WI38 (cell line): ENCODE measurements around the gene DUSP7.

Experiments used
- H3K4me3 ChIP-seq: 2 replicates; pipeline ENCODE4 v1.5.1; 2011; ENCODE audit warnings: low read depth, mild to moderate bottlenecking, control low read depth, low read length
- TF ChIP-seq, protein P1 (sequence below): IDR thresholded peaks from 2 replicates; pipeline ENCODE4 v1.5.1; 2012; ENCODE audit warnings: low read depth, mild to moderate bottlenecking, control low read depth, low read length

The DUSP7 gene

DNA sequence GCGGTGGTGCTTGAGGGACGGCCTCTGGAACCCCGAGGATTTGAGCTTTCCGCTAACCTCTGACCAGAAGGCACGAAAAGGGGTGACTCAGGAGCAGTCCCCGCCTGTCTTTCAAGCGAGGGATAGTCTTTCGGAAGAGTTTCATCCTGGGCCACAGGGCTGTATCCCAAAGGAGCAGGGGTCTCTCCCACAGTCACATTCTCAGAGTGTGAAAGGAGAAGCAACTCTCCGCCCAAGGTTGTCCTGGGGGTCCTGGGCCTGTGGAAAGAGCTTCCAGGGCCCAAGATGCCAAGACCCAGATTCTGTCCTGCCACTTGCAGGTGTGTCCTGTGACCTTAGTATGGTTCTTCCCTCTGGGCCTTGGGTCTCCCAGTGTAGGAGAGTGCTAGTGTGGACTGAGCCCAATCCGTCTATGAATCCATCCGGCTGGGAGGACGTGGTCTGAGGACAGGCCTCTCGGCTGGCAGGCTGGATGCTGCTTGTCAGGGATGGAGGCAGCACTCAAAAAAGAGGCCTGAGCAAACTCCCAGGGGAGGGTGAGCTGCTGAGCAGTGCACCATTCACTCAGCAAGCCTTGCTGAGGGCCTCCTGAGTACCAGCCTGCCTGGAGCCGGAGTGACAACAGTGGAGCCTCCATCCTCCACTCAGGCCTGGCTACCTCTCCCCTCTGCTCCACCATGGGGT, 1.6 kb upstream of the DUSP7 start:
- H3K4me3 ChIP-seq = peak overlapping the region; percentile 57
- TF ChIP-seq, protein P1, sequence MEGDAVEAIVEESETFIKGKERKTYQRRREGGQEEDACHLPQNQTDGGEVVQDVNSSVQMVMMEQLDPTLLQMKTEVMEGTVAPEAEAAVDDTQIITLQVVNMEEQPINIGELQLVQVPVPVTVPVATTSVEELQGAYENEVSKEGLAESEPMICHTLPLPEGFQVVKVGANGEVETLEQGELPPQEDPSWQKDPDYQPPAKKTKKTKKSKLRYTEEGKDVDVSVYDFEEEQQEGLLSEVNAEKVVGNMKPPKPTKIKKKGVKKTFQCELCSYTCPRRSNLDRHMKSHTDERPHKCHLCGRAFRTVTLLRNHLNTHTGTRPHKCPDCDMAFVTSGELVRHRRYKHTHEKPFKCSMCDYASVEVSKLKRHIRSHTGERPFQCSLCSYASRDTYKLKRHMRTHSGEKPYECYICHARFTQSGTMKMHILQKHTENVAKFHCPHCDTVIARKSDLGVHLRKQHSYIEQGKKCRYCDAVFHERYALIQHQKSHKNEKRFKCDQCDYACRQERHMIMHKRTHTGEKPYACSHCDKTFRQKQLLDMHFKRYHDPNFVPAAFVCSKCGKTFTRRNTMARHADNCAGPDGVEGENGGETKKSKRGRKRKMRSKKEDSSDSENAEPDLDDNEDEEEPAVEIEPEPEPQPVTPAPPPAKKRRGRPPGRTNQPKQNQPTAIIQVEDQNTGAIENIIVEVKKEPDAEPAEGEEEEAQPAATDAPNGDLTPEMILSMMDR = no peak

DNA sequence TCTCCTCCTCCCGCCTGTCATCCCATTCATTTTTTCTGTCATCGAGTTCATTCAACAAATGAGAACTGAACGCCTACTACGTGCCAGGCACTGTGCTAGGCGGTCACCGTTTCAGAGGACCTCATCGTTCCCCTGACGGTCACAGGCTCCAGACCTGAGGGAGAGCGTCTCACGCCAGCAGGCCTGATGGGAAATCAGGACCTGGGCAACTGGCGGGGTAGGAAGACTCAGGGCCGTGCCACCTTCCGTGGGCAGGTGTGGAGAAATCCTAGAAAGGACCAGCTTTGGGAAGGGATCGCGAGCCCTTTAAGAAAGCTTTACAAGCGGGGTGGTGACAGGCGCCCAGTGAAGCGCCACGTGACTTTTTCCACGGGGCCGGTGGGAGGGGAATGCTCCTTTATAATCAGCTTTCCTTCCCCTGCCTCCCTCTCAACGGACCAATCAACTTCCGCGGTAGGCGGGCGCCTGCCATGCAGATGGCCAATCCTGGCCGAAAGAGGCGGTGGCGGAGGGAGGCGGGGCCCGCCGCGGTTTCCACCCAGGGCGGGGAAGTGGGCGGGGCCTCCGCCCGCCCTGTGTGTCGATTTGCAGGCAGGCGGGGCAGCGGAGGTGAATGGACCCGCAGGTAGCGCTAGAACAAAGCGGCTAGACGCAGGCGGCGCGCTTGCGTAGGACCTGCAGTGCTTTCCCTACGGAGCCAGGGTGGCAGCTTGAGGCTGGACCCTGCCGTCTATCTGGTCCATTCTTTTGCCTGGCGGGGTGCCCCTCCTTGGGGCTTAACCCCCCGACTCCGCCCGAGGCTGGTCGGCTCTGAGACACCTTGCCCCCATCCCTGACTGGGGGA, 819 bp upstream of the DUSP7 start:
- TF ChIP-seq, protein P1 = no peak
- H3K4me3 ChIP-seq = peak overlapping the region; percentile 68

DNA sequence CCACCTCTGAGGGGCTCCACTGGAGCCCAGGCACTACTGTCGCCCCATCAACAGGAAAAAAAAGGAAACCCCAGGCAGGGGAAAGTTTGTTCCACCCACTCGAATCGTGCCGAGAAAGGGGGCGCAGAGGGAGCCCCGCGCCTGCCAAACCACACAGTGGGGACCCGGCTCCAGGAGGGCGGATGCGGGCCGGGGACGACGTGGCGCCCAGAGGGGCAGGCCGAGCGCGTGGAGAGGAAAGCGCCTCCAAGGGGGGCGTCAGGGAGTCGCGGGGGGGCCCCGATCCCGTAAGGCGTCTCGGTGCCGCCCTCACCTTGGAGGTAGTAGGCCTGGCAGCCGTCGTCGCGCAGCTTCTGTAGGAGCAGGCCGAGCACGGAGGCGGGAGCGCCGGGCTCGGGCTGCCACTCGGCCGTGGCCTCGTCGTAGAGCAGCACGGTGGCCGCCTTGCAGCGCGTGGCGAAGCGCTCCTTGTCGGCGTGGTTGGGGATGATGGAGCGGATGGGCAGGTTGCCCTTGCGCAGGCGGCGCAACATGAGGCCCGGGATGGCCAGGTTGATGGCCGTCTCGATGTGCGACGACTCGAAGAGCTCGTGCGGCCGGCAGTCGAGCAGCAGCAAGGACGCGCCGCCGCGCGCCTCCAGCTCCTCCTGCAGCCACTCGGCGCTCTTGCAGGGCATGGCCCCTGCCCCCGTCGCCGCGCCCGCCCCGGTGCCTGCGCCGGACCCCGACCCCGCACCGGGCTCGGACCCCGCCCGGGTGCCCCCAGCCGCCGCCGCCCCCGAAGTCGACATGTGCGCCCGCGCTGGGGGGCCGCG, 627 bp downstream of the DUSP7 start:
- TF ChIP-seq, protein P1 = 0 out of 2 replicates have a peak, but pooled peaks have one; percentile 14
- peak overlapping the region; percentile 94 for H3K4me3 ChIP-seq

DNA sequence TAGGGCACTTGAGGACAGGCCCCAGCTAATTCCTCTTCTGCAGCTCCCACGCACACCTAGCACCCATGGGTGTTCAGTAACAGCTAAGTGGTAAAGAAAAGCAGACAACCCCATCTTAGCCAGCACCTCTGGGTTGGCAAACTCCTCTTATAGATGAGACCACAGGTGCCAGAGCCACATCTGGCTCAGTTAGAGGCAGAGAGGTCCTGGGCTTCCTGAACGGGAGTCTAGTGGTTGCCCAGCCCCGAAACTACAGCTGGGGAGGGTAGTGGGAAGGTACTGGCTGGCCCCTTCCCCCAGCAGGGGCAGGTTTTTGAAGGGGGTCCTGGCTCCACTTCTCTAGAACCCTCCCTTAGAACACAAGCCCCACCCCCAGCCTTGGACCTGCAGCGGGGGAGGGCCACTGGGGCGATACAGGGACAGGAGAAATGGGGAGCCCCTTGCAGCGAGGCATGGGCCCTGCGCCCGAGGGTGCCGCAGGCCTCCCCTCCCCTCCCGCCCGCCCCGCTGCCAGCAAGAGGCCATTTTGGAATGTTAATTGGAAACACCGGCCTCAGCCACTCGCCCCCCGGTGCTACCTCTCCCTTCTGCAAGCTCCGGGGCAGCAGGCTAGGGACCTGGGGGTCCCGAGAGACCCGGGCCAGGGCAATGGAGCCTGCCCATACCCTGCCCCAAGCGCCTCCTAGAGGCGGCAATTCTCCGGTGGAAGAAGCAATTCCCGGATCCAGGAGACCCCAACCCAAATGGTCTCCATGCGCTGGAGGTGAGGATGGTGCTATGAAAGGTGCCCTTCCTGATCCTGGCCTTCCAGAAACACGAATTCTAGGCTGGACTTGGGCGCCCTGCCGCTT, 1.5 kb downstream of the DUSP7 start:
- H3K4me3 ChIP-seq = peak overlapping the region; percentile 94
- TF ChIP-seq, protein P1 = peak; percentile 38

DNA sequence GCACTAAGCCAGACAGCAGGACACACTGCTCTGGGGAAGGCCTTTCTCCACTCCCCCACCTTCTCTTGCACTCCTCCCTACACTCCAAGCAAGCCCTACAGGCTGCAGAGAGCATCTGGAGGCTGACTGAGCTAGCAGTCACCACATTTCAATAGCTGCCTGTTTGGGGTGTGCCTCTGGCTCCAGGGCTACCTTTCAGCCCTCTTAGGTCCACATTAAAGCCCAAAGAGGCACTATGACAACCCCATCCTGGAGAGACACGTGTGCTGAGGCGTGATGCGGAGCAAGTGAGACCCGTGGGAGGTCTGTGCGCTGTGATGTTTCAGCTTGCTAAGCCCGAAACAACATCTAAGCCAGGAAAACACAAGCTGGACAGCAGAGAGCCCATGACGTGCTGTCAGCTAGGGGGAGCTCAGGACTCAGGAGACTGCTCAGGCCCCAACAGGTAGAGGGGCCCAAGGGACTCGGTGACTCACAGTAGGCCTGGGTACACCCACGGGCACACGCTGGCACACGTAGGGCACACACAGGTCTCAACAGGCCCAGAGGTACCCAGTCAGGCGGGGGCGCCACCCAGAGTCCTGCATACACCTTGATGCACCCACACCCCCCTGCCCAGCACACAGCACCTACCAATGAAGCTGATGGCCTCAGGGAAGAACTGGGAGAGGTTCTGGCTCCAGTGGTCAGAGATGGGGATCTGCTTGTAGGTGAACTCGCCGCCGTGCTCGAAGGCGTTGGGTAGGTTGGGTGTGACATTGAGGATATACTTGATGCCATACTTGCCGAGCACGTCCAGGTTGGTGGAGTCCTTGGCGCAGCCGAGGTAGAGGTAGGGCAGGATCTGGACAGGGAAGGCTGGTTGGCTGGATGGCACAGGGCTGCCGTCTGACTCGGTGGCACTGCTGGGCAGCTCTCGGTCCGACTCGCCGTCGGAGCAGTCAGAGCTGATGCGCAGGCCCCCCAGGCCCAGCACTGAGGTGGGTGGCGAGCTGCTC, 2.8 kb downstream of the DUSP7 start:
- H3K4me3 ChIP-seq = peak overlapping the region; percentile 23; the same call in 1 of the 2 replicates

More for the DNA sequence above, 2.8 kb downstream of the DUSP7 start:
- TF ChIP-seq, protein P1 = no peak
